Esophagus squamous epithelium (tissue), 4 donors: ENCODE data around the gene ECSIT.

Source experiments
- CTCF ChIP-seq, 6 experiments: fragments of 450-650 bp in 4 of 6; fragments of 200-600 bp in 2 of 6; sonication (generic) in 2 of 6; IDR thresholded peaks; one replicate each; pipeline ENCODE4 v1.5.1; 2016 to 2019; ENCODE audit warnings: antibody characterized with exemption in 6 of 6, mild to moderate bottlenecking in 4 of 6, moderate library complexity in 4 of 6
- POLR2A ChIP-seq, 4 donors: fragments of 450-650 bp; IDR thresholded peaks; one replicate each; pipeline ENCODE4 v1.6.1; 2017; ENCODE audit warnings: antibody characterized with exemption in 4 of 4, mild to moderate bottlenecking in 4 of 4, moderate library complexity in 3 of 4

- TF ChIP-seq CTCF (IDR thresholded peaks at IDR 0.05): no peak
- TF ChIP-seq POLR2A (IDR thresholded peaks at IDR 0.05): no peak
Observed at GRCh38 chr19:11541238-11541637, 12.3 kb upstream of the ECSIT start.
